Body of pancreas (tissue), 4 donors: ENCODE results near the gene NBAS. TPM values are rescaled to one million over a fixed set of nuclear protein-coding genes. Genes with fewer than 3 reads are reported as not detected.

Experiments used
- ATAC-seq: fragments of 150-250 bp; one replicate; pipeline ENCODE4 v1.9.1; 2016
- DNase-seq, 4 donors: peaks; one replicate each; pipeline ENCODE4 v3.0.0-alpha.2; 2019
- H3K27ac ChIP-seq, 4 donors: fragments of 200-600 bp; sonication (generic); 1 replicate in 3 of 4; 2 replicates in 1 of 4; pipeline versions ENCODE4 v1.5.1 to v1.6.1; 2016 to 2019; ENCODE audit warnings: mild to moderate bottlenecking in 1 of 4, mixed read lengths in 1 of 4, moderate library complexity in 1 of 4
- H3K27me3 ChIP-seq, 2 donors: fragments of 200-600 bp; sonication (generic); one replicate each; pipeline ENCODE4 v1.6.0; 2016; ENCODE audit warnings: mild to moderate bottlenecking in 1 of 2
- H3K36me3 ChIP-seq, 2 donors: fragments of 200-600 bp; sonication (generic); replicated peaks in 1 of 2; 2 replicates each; pipeline ENCODE4 v1.5.1; 2016; ENCODE audit warnings: low read depth in 2 of 2; ENCODE audit not compliant: insufficient read depth in 1 of 2
- H3K4me1 ChIP-seq: fragments of 200-600 bp; sonication (generic); one replicate; pipeline ENCODE4 v1.6.0; 2016
- H3K4me3 ChIP-seq, 2 donors: fragments of 200-600 bp; sonication (generic); 1 replicate in 1 of 2; 2 replicates in 1 of 2; pipeline ENCODE4 v1.5.1; 2016 to 2019
- H3K9me3 ChIP-seq, 3 donors: fragments of 200-600 bp; sonication (generic); 1 replicate in 2 of 3; 2 replicates in 1 of 3; pipeline ENCODE4 v1.5.1; 2016
- CTCF ChIP-seq, 7 experiments: fragments of 450-650 bp in 4 of 7; fragments of 200-600 bp in 3 of 7; sonication (generic) in 3 of 7; IDR thresholded peaks; one replicate each; pipeline ENCODE4 v1.5.1; 2016 to 2019; ENCODE audit warnings: antibody characterized with exemption in 7 of 7
- POLR2A ChIP-seq, 3 donors: fragments of 450-650 bp; IDR thresholded peaks; one replicate each; pipeline ENCODE4 v1.6.1; 2016; ENCODE audit warnings: antibody characterized with exemption in 3 of 3, mild to moderate bottlenecking in 2 of 3
- WGBS, 2 donors: methylation state at CpG; one replicate each; pipeline ENCODE4 v1.1.5; 2017; 5-methylcytosine and 5-hydroxymethylcytosine counted together
- intact Hi-C: fragments of 100-400 bp; cut with DNase I; formaldehyde crosslinking; loops from one replicate; pipeline ENCODE4 v1.15.1; 2023
- total RNA-seq, 2 donors: library from RNA; depleted of rRNA; stranded (reverse); fragments of >200 nt; gene quantifications; one replicate each; pipeline ENCODE4 v1.1.0, GENCODE V29; 2016

NBAS gene
- total RNA-seq, 2 donors from 2014 or later, result 34.0 to 35.9 TPM

- Histone ChIP-seq H3K27me3 (no peaks in the 10 kb centered on the region), H3K4me1 (no peaks in the 10 kb centered on the region), H3K9me3 (no peaks in the 10 kb centered on the region), H3K27ac (no peak overlapping the region), H3K4me3 (no peak overlapping the region), H3K36me3 (peaks cover 0 to 2% of the 10 kb centered on the region in 2 donors)
- 91 to 93% methylated on average over 8 of the region's 8 CpGs for WGBS, 2 donors
- intact Hi-C loops, result no loop called here
- TF ChIP-seq CTCF (IDR thresholded peaks at IDR 0.05) (no peak), POLR2A (IDR thresholded peaks at IDR 0.05) (no peak)
- ATAC-seq, result no peak
- DNase-seq, result no peak
Observed at GRCh38 chr2:15298770-15299169, 262.4 kb downstream of the NBAS start.

- 67 to 70% methylated on average over 3 of the region's 3 CpGs for WGBS, 2 donors
- Histone ChIP-seq H3K36me3 (no peaks in the 10 kb centered on the region), H3K4me1 (no peaks in the 10 kb centered on the region), H3K27me3 (no peaks in the 10 kb centered on the region), H3K4me3 (no peak overlapping the region), H3K9me3 (no peaks in the 10 kb centered on the region), H3K27ac (no peak overlapping the region)
- intact Hi-C loops, result no loop called here
- ATAC-seq (no peak), DNase-seq (no peak)
- TF ChIP-seq CTCF (IDR thresholded peaks at IDR 0.05), result no peak
- no peak for TF ChIP-seq POLR2A (IDR thresholded peaks at IDR 0.05)
Observed at GRCh38 chr2:15293262-15293937, 267.7 kb downstream of the NBAS start.

- Histone ChIP-seq H3K36me3 (peaks cover 0 to 3% of the 10 kb centered on the region in 2 donors), H3K9me3 (no peaks in the 10 kb centered on the region), H3K4me3 (no peak overlapping the region), H3K27ac (no peak overlapping the region), H3K27me3 (no peaks in the 10 kb centered on the region), H3K4me1 (no peaks in the 10 kb centered on the region)
- ATAC-seq, result no peak
- TF ChIP-seq POLR2A (IDR thresholded peaks at IDR 0.05) (no peak), CTCF (IDR thresholded peaks at IDR 0.05) (no peak)
- intact Hi-C loops, result no loop called here
- no peak for DNase-seq
- WGBS, 2 donors, result 98 to 99% methylated on average over 14 to 26 of the region's 26 CpGs
Observed at GRCh38 chr2:15287447-15288184, 273.5 kb downstream of the NBAS start.

- Histone ChIP-seq H3K4me1 (no peaks in the 10 kb centered on the region), H3K4me3 (no peak overlapping the region), H3K27me3 (no peaks in the 10 kb centered on the region), H3K36me3 (peaks cover 0 to 3% of the 10 kb centered on the region in 2 donors), H3K27ac (no peak overlapping the region), H3K9me3 (no peaks in the 10 kb centered on the region)
- intact Hi-C loops, result no loop called here
- 36 to 56% methylated on average over 1 of the region's 1 CpG for WGBS, 2 donors
- DNase-seq (no peak), ATAC-seq (no peak)
- TF ChIP-seq CTCF (IDR thresholded peaks at IDR 0.05), result no peak
- TF ChIP-seq POLR2A (IDR thresholded peaks at IDR 0.05), result no peak
Observed at GRCh38 chr2:15284614-15285013, 276.5 kb downstream of the NBAS start.
